ENCODE measurements around the gene RPL18.
"Not testable (repeated sequence)": the region's sequence is repeated elsewhere in the genome, so short reads cannot be mapped to it uniquely, and the experiment has no call there.

The RPL18 gene

DNA sequence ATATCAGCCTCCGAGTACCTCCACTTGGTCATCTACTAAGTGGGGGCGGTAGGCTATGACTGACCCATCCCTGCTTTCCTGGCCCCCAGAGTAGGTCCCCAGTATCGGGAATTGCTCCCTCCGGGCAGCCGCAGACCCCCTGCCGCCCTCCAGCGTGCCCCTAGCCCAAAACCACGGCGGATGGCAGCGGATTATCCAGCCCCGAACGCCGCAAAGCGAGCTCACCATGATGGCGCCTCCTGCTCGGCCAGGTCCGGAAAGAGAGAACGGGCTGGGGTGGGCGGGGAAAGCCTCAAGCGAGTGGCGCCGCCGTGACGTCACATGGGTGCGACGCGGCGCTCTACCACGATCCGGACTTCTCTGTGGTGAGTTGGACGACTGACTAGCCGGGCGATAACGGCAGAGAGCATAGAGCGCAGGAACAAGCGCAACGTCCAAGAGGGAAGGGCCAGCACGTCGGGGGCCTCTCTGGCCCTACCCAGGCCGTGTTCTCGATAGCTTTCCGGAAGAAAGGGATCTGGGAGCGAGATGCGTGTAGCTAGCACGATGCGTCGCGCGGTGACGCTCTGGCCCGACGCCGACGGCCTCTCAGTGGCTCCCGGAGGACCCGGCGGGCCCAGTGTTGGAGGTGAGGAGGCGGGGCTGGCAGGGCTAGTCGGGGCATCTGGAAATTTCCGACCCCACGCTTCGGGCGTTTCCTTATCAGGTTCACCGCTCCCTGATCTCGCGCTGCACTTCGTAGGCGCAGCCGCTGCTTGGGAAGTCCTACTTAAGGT is at the start of gene RPL18, which contains the start of gene SPHK2:
Gene RPL18 (minus strand): TSS at position 263 of the 776 bp plus-strand sequence. CDS start 35 bp downstream, at position 228.
Gene SPHK2 (plus strand): TSS at position 591 of the 776 bp plus-strand sequence. CDS start 1,009 bp downstream, outside the sequence.
- peak; percentile 92 to 95 for DNase-seq (ENCODE audit: low read depth in 2 of 2)

DNA sequence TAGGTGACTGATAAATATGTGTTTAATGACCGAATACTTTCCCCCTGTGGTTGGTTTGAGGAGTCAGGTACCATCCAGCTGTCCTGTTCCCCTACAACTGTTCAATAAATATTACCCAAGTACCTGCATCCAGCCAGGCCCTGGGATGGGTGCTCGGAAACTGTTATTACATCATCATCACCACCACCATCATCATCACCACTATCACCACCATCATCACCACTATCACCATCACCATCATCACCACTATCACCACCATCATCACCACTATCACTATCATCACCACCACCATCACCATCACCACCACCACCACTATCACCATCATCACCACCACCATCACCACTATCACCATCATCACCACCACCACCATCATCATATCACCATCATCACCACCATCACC is 49.8 kb upstream of the RPL18 start:
- no peak for DNase-seq (ENCODE audit: low read depth in 2 of 2)

DNA sequence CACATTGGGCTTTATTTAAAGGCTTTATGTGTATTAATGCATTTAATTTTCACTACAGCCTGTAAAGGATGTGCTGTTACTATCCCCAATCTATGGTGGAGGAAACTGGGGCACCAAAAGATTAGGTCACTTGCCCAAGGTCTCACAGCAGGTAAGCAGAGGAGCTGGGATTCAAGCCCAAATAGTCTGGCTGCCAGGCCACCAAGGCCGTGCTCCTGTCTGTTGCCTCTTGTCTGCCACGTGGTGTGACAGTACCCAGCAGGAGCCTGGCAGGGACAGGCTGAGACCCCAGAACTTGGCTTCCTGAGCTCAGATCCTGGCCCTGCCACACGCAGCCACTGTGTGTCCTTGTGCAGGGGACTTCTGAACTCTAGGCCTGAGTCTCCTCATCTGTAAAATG is 49.4 kb upstream of the RPL18 start:
- DNase-seq (ENCODE audit: low read depth in 2 of 2), result no peak

DNA sequence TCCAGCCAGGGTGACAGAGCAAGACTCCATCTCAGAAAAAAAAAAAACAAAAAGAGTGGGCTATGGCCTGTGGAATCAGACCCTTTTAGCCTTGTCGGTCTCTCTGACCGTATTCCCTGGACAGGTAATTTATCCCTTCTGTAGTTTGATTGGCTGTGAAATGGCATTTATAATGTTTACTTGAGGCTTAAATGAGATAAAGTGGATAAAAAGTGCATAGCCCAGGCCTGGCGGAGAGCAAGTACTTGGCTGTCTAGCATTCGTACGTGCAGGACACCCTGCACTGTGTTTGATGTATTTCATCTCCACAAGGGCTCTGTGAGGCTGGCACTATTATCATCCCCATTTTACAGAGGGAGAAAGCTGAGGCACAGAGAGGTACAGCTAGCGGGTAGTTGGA is 46.8 kb upstream of the RPL18 start:
- no peak for DNase-seq (ENCODE audit: low read depth in 2 of 2)

DNA sequence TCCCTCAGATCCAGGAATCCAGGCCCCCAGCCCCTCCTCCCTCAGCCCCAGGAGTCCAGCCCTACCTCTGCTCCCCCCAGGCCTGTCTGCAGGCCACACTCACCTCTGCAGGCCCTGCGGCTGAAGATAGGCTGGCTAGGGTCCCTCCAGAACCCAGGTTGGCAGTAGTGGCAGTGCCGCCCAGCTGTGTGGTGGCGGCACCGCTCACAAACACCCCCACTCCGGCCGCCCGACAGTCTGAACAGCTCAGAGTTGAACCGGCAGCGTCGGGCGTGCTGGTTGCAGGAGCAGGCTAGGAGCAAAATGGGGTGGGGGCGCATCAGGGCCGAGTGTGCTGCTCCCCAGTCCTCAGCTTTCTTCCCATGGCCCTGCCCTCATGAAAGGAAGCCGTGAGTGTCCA is 45.5 kb upstream of the RPL18 start:
- DNase-seq (ENCODE audit: low read depth in 2 of 2), result no peak

DNA sequence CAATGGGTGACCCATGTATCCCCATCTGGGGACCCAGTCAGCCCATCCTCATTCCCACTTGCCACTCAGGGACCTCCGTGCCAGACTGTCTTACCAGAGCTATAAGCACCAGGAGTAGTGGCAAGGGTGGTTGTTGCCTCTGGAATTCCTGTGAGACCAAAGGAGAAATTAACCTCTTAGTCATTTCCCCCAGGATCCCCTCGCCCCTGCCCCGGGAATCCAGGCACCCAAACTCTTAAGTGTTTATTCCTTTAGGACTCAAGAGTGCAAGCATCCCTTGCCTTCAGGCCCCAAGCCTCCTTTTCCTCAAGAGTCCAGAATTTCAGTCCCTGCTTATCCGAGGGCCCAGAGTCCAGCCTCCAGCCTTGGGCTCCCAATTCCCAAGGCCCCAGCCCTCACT is 44.7 kb upstream of the RPL18 start:
- DNase-seq (ENCODE audit: low read depth in 2 of 2), result no peak

DNA sequence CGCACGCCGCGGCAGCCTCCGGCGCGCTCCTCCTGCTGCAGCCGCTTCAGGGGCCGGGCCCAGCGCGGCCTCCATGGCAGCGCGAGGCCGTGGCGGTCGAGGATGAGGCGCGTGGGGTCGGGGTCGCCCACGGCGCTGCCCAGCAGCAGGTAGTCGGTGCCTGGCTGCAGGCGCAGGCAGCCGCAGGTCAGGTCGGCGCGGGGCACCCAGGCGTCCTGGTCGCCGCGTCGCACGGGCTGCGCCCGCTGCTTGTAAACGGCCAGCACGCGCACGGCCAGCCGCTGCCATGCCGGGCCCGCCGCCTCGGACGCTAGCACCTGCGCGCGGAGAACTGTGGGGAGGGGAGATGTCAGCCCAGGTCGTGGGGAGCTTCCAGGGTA is 42.7 kb upstream of the RPL18 start:
- no peak for DNase-seq (ENCODE audit: low read depth in 2 of 2)

DNA sequence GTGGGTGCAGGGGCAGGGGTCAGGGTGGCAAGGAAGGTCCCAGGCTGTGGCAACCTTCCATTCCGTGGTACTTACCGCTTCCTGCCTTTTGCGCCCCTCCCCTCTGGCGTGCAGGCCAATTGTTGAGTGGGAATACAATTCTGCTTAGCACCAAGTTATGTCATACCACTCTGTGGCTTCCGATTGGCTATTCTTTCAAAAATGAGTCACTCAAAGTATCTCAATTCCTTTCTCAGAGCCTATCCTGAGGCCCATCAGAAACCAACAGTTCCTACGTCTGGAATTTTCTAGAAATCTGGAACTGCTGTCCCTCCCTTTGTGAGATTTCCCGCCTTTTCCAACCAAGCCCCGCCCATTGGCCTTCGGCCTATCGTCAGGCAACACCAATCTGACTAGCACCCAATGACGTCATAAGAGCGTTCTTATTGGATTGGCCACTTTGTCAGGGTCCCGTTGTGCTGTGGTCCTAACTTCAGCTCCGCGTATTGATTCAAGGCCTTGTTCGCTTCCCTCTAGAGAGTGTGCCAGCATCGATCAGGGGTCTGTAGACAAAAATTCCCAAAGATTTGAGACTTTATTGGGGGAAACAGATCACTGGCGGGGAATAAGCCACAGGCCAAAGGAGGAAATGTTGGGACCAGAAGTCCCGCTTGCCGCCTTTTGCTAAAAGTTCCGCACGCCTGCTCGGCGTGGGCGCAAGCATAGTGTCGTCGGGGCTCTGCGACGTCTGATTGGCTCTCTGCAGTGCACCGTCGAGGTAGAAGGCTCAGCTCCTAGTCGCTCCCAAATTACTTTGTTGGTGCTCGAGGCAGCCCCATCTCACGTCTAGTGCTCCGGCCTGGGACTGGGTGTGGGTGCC is 42.1 kb upstream of the RPL18 start:
- peak; percentile 55 to 57 for DNase-seq (ENCODE audit: low read depth in 2 of 2)

DNA sequence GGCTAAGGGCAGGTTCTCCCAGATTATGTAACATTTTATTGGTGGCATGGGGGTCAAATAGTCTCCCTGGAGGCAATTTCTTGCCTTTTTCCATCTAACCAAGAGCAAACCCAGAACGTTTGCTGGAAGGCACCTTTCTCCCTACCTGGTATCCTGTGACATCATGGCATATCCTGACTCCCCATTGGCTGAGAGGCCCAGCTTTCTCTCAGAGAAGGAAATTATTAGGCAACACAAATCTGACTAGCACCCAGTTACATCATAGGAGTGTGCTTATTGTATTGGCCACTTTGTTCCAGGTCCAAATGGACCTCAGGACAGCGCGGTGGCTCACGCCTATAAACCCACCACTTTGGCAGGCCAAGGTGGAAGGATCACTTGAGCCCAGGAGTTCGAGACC is 40.8 kb upstream of the RPL18 start:
- no peak for DNase-seq (ENCODE audit: low read depth in 2 of 2)

DNA sequence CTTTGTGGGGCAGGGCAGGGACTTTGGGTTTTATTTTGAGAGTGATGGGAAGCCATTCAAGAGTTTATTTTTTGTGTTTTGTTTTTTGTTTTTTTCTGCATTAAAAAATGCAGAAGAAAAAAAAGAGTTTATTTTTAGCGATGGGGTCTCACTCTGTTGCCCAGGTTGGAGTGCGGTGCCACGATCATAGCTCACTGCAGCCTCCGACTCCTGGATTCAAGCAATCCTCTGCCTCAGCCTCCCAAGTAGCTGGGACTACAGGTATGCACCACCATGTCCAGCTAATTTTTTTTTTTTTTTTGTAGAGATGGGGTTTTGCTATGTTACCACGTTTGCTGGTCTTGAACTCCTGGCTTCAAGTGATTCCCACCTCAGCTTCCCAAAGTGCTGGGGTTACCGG is 39.5 kb upstream of the RPL18 start:
- DNase-seq (ENCODE audit: low read depth in 2 of 2), result no peak

DNA sequence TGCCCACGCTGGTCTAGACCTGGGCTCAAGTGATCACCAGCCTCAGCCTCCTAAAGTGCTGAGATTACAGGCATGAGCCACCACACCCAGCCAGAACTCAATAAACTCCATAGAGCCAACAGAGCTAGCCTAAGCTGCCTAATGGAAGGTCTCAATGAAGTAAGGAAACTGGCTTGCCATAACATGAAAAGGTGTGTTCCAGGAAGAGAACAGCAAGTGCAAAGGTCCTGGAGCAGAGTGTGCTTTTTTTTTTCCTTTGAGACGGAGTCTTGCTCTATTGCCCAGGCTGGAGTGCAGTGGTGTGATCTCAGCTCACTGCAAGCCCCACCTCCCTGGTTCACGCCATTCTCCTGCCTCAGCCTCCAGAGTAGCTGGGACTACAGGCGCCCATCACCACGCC is 38.9 kb upstream of the RPL18 start:
- DNase-seq (ENCODE audit: low read depth in 2 of 2), result not testable (repeated sequence)

DNA sequence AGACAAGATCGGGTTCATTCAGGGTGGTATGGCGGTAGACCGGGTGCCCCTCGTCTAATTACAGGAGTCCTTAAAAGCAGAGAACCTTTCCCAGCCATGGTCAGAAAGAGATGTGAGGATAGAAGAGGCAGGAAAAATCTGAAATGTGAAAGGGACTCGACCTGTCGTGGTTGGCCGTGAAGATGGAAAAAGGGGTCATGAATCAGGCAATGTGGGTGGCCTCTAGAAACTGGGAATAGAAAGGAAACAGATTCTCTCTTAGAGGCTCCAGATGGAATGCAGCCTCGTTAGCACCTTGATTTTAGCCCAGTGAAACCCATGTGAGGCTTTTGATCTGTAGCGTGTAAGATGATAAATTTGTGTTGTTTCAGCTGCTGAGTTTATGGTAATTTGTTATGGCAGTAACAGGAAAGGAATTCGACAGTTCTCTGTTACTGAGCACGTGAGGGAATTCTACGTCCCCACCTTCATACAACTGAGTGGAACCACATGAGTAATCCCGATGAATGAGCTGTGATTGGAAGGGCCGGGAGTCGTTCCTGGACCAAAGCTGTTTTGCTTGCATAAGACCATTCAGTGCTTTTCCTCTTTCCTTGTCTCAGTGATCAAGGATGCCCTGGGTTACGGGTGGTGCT is 38.0 kb upstream of the RPL18 start:
- no peak for DNase-seq (ENCODE audit: low read depth in 2 of 2)

DNA sequence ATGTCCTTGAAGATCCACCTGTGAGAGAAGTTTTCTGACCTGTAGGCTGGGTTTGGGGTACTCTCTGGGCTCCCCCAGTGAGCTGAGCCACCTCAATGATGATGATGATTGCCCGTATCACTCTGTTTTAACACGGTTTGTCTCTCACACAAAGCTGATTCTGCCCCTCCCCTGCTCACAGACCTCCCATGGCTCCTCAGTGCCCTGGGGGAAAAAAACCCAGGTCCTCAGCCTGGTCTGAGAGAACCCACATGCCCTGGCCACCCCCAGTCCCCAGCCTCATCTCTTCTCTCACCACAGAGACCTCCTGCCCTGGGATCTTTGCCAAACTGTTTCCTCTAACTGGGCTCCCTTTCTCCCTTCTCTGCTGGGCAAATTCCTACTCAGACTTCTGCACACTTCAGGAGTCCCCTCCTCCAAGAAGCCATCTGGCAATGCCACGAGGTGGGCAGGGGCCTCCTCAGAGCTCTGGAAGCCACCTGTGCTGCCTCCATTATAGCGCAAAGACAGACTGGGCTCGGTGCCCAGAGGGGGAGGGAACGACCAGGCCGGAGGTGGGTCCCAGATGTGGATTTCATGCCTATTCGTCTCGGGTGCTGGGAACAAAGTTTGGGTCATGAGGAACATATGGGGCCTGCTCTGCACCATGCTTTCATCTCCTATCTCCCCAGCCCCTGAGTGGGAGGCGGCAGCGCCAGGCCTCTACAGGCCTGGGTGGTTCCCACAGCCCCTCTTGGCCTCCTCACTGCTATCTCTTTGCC is 35.5 kb upstream of the RPL18 start:
- no peak for DNase-seq (ENCODE audit: low read depth in 2 of 2)

DNA sequence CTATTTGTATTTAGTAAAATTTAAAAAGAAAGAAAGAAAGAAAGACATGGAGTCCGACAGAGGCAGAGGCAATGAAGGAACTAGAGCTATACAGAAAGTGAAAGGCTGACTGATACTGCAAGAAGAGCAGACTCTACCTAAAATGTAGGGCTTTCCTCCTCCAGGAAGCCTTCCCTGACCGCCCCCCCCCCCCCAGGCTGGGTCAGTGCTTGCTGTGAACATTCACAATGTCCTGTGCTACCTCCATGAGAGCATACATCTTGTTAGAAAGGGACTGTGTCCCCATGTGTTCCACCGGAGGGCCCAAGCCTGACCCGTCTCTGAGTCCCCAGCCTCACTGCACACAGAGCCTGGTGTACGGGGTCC is 32.7 kb upstream of the RPL18 start:
- DNase-seq (ENCODE audit: low read depth in 2 of 2), result no peak

DNA sequence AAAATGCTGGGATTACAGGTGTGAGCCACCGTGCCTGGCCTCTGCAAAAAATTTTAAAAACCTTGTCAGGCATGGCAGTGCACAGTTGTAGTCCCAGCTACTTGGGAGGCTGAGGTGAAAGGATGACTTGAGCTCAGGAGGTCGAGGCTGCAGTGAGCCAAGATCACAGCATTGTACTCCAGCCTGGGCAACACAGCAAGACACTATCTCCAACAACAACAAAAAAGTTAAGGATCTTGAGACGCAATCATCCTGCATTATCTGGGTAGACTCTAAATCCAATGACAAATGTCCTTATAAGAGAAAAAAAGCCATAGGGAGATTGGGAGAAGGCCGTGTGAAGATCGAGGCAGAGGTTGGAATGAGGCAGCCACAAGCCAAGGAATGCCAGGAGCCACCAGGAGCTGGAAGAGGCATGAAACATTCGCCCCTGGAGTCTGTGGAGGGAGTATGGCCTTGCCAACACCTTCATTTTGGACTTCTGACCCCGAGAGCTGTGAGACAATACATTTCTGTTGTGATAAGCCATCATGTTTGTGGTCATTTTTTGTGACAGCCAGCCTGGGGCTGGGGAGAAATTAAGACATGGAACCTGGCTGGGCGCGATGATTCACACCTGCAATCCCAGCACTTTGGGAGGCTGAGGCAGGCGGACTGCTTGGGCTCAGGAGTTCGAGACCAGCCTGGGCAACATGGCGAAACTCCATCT is 32.1 kb upstream of the RPL18 start:
- no peak for DNase-seq (ENCODE audit: low read depth in 2 of 2)

DNA sequence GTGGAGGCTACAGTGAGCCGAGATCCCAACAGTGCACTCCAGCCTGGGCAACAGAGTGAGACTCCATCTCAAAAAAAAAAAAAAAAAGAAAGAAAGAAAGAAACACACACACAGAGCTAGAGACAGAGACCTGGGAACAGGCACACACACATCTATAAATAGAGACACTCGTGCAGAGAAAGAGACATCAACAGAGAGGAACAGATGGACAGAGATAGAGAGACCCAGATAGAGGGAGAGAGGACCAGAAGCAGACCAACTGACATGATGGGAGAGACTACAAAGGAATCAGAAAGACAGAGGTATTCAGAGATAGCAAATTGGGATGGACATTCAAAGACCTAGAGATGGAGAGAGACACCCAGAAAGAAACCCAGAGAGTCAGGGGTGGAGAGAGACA is 29.2 kb upstream of the RPL18 start:
- no peak for DNase-seq (ENCODE audit: low read depth in 2 of 2)

DNA sequence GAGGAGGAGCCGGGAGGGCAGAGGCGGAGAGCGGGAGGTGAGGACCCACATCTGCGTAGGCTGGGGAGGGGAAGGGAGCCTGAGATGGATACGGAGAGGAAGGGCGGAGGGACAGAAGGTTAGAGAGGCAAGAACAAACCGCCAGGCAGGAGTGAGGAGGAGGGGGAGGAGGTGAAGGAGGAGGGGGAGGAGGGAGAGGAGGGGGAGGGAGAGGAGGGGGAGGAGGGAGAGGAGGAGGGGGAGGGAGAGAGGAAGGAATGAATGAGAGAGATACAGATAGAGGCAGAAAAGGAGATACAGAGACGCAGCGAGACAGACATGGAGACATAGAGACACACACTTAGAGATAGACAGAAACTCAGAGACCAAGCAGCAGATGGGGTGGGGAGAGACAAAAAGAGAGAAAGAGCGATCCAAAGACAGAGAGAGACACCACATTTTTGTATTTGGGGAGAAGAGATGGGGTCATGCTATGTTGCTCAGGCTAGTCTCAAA is 27.8 kb upstream of the RPL18 start:
- no peak for DNase-seq (ENCODE audit: low read depth in 2 of 2)

DNA sequence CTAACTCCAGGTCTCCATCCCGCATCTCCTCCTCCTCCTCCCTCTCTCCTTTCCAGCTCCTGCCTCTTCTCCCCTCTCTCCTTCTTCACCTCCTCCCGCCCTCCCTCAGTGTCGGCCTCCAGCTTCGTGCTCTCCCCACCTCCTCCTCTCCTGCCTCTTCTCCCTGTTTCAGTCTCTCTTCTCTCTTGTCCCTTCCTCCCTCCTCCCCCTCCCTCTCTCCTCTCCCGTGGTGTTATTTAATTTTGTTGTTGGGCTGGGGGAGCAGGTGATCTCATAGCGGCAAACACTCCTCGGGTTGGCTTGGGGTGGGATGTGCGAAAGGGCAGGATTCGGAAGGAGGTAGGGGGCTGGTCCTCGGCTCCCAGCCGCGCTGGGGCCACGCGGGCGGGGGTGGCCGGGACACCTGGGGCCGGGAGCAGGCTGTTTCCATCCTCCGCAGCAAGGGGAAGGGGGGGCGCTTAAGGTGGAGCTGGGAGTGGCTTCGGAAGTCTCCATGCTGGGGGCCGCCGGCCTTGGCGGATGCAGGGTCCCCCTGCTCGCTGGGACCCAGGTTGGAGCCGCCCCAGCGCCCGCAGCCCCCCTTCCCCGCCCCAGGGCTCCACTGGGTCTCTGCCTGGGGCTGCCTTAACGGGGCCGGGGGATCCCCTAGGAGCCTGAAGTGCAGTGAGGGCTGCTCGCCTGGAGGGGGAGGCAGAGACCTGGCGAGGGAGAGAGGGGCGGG is 27.2 kb upstream of the RPL18 start, which contains the start of gene CA11:
Gene CA11 (minus strand): TSS at position 187 of the 721 bp plus-strand sequence. CDS start 555 bp downstream, outside the sequence.
- peak; percentile 85 to 86 for DNase-seq (ENCODE audit: low read depth in 2 of 2)

DNA sequence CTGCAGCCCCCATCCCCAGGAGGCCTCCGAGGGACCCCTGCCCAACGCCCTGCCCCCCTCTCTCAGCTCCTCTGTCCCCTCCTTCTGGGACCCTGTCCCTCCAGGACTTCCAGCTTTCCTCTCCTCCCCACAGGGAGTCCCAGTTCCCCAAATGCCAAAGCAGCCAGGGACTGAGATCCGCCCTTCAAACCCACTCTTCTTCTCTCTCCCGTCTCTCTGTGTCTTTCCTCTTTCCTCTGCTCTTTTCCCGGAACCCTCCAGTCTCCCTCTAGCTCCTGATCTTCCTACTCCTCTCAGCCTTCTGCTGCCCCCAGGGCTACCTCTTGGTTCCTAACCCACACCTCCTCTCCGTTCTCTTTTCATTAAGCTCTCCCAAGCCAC is 26.6 kb upstream of the RPL18 start:
- DNase-seq (ENCODE audit: low read depth in 2 of 2), result no peak

All from stimulated activated CD8-positive, alpha-beta memory T cell treated with anti-CD3 and anti-CD28 coated beads, Interleukin-7, amount 100 ng/mL, for 4 hours (primary cell).